ENCODE data around the gene DMRTA2. TPM values are rescaled to one million over a fixed set of nuclear protein-coding genes. Genes with fewer than 3 reads are reported as not detected.

Gene DMRTA2
- total and polyA plus RNA-seq, 2 of the 8 experiments (the other 6 are each of a cell fraction or from before 2014, with no cell fraction given), result not detected

- TF ChIP-seq RNF2 (IDR thresholded peaks at IDR 0.05; ENCODE audit: borderline replicate concordance, low read depth, low read length, missing control alignments, poor library complexity, severe bottlenecking) (peak; percentile 67), CHD7 (IDR thresholded peaks at IDR 0.05; ENCODE audit: insufficient replicate concordance, low read length) (no peak)
These were observed 1.2 kb downstream of the DMRTA2 start (continued) for GRCh38 chr1:50421768-50422674.

All from H1 (cell line).